Measurements from ENCODE around the gene ZC3H13.

ZC3H13 gene

GRCh38 chr13:45936621-45937020 is 115.9 kb downstream of the ZC3H13 start:
- Mint-ChIP-seq H3K27ac (no peak overlapping the region), H3K4me1 (ENCODE audit: low read depth in 2 of 2) (no peaks in the 10 kb centered on the region), H3K36me3 (ENCODE audit: insufficient read depth) (no peaks in the 10 kb centered on the region), H3K27me3 (peaks cover 39% of the 10 kb centered on the region in 2 donors), H3K4me3 (no peak overlapping the region), H3K9me3 (no peaks in the 10 kb centered on the region)
- ATAC-seq (replicated peaks) (no peak), DNase-seq (no peak)

DNA sequence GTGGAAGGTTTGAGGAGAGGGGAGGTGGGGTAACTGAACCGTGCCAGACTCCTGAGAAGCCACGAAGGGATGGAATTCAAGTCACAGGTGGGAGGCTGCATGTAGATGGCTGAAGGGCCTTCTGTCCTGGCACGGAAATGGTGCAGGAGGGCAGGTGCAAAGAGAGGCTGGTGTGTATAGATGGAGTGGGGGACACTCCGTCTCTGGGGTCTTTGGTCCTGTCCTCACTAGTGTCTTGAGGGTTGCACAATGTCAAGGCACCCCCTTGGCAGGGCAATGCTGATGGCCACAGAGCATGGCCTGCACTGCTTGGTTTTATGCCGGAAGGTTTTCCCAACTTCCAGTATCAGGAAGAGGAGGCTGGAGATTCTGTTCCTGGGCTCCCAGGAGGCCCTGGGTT is 118.3 kb downstream of the ZC3H13 start:
- no peaks in the 10 kb centered on the region for H3K36me3 Mint-ChIP-seq (ENCODE audit: insufficient read depth)
- H3K9me3 Mint-ChIP-seq = no peaks in the 10 kb centered on the region
- DNase-seq (no peak), ATAC-seq (replicated peaks) (no peak)
- H3K4me3 Mint-ChIP-seq = no peak overlapping the region
- no peaks in the 10 kb centered on the region for H3K4me1 Mint-ChIP-seq (ENCODE audit: low read depth in 2 of 2)
- H3K27me3 Mint-ChIP-seq = peaks cover 43 to 44% of the 10 kb centered on the region in 2 donors
- no peak overlapping the region for H3K27ac Mint-ChIP-seq

- DNase-seq = no peak
- Mint-ChIP-seq H3K27ac (no peak overlapping the region), H3K4me1 (ENCODE audit: low read depth in 2 of 2) (no peaks in the 10 kb centered on the region)
Observed at GRCh38 chr13:45933203-45933908, 119.2 kb downstream of the ZC3H13 start.

DNA sequence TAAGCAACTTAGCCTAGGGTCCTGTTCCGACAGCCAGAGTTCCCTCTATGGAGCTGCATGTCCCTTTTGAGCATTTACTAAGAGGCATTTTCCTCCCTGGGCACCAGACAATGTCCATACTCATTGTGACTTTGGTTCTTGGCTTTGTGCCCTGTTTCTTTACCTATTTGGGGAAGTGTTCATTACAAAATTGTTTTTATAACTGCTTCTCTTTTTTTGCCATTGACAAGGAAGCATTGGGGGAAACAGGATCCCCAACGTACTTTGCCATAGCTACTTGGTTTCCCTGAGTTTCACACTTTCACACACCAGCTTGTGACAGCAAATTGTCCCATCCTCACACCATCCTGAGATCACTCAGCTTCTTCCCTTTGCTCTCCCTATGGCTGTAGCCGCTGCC is 119.9 kb downstream of the ZC3H13 start:
- no peak overlapping the region for H3K4me3 Mint-ChIP-seq
- H3K36me3 Mint-ChIP-seq (ENCODE audit: insufficient read depth) = no peaks in the 10 kb centered on the region
- no peaks in the 10 kb centered on the region for H3K4me1 Mint-ChIP-seq (ENCODE audit: low read depth in 2 of 2)
- no peak for ATAC-seq (replicated peaks)
- H3K27ac Mint-ChIP-seq = no peak overlapping the region
- DNase-seq = no peak
- H3K9me3 Mint-ChIP-seq = no peaks in the 10 kb centered on the region
- peaks cover 43 to 48% of the 10 kb centered on the region in 2 donors for H3K27me3 Mint-ChIP-seq

More at GRCh38 chr13:45933203-45933908, 119.2 kb downstream of the ZC3H13 start:
- Mint-ChIP-seq H3K4me3 (no peak overlapping the region), H3K36me3 (ENCODE audit: insufficient read depth) (no peaks in the 10 kb centered on the region), H3K27me3 (peaks cover 43 to 45% of the 10 kb centered on the region in 2 donors), H3K9me3 (no peaks in the 10 kb centered on the region)
- no peak for ATAC-seq (replicated peaks)

GRCh38 chr13:45932172-45932571 is 120.4 kb downstream of the ZC3H13 start:
- H3K4me3 Mint-ChIP-seq = no peak overlapping the region
- no peak overlapping the region for H3K27ac Mint-ChIP-seq
- H3K36me3 Mint-ChIP-seq (ENCODE audit: insufficient read depth) = no peaks in the 10 kb centered on the region
- H3K4me1 Mint-ChIP-seq (ENCODE audit: low read depth in 2 of 2) = no peaks in the 10 kb centered on the region
- H3K27me3 Mint-ChIP-seq = peaks cover 43 to 48% of the 10 kb centered on the region in 2 donors
- ATAC-seq (replicated peaks) = no peak
- no peak for DNase-seq
- H3K9me3 Mint-ChIP-seq = no peaks in the 10 kb centered on the region

GRCh38 chr13:45931211-45931610 is 121.3 kb downstream of the ZC3H13 start:
- peaks cover 43 to 48% of the 10 kb centered on the region in 2 donors for H3K27me3 Mint-ChIP-seq
- no peaks in the 10 kb centered on the region for H3K9me3 Mint-ChIP-seq
- H3K36me3 Mint-ChIP-seq (ENCODE audit: insufficient read depth) = no peaks in the 10 kb centered on the region
- no peak overlapping the region for H3K4me3 Mint-ChIP-seq
- DNase-seq (no peak), ATAC-seq (replicated peaks) (no peak)
- no peak overlapping the region for H3K27ac Mint-ChIP-seq
- no peaks in the 10 kb centered on the region for H3K4me1 Mint-ChIP-seq (ENCODE audit: low read depth in 2 of 2)

- peaks cover 42 to 48% of the 10 kb centered on the region in 2 donors for H3K27me3 Mint-ChIP-seq
- no peak overlapping the region for H3K4me3 Mint-ChIP-seq
- H3K36me3 Mint-ChIP-seq (ENCODE audit: insufficient read depth) = no peaks in the 10 kb centered on the region
- no peak for ATAC-seq (replicated peaks)
- no peaks in the 10 kb centered on the region for H3K4me1 Mint-ChIP-seq (ENCODE audit: low read depth in 2 of 2)
- DNase-seq = no peak
- H3K9me3 Mint-ChIP-seq = no peaks in the 10 kb centered on the region
- H3K27ac Mint-ChIP-seq = no peak overlapping the region
Observed at GRCh38 chr13:45930177-45930576, 122.4 kb downstream of the ZC3H13 start.

GRCh38 chr13:45928843-45929242 is 123.7 kb downstream of the ZC3H13 start:
- DNase-seq = no peak

GRCh38 chr13:45928176-45928575 is 124.4 kb downstream of the ZC3H13 start:
- H3K27me3 Mint-ChIP-seq = peaks cover 28 to 32% of the 10 kb centered on the region in 2 donors
- H3K4me3 Mint-ChIP-seq = no peak overlapping the region
- no peaks in the 10 kb centered on the region for H3K36me3 Mint-ChIP-seq (ENCODE audit: insufficient read depth)
- H3K9me3 Mint-ChIP-seq = no peaks in the 10 kb centered on the region
- DNase-seq (no peak), ATAC-seq (replicated peaks) (no peak)
- no peak overlapping the region for H3K27ac Mint-ChIP-seq
- no peaks in the 10 kb centered on the region for H3K4me1 Mint-ChIP-seq (ENCODE audit: low read depth in 2 of 2)

More at GRCh38 chr13:45928843-45929242, 123.7 kb downstream of the ZC3H13 start:
- Mint-ChIP-seq H3K9me3 (no peaks in the 10 kb centered on the region), H3K27me3 (peaks cover 34 to 39% of the 10 kb centered on the region in 2 donors), H3K4me3 (no peak overlapping the region), H3K36me3 (ENCODE audit: insufficient read depth) (no peaks in the 10 kb centered on the region), H3K27ac (no peak overlapping the region), H3K4me1 (ENCODE audit: low read depth in 2 of 2) (no peaks in the 10 kb centered on the region)
- ATAC-seq (replicated peaks) = no peak

DNA sequence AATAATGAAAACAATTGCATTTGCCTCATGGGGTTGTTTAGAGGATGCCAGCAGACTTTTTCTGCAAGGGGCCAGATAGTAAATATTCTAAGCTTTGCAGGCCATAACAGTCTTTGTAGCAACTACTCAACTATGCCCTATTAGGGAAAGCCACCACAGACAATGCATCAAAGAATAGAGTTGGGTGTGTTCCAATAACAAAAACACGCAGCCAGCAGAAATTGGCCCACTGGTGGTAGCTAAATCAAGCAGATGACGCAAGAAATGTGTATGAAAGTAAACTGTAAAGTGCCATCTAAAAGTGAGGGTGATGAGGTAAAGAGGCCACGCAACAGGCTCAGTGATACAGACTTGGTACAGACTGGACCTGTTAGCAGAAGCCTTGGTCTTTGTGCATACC is 125.8 kb downstream of the ZC3H13 start:
- Mint-ChIP-seq H3K36me3 (ENCODE audit: insufficient read depth) (no peaks in the 10 kb centered on the region), H3K27ac (no peak overlapping the region), H3K4me3 (no peak overlapping the region), H3K9me3 (no peaks in the 10 kb centered on the region), H3K27me3 (peaks cover 16 to 22% of the 10 kb centered on the region in 2 donors), H3K4me1 (ENCODE audit: low read depth in 2 of 2) (no peaks in the 10 kb centered on the region)
- ATAC-seq (replicated peaks) = no peak
- DNase-seq = no peak

GRCh38 chr13:45925151-45925550 is 127.4 kb downstream of the ZC3H13 start:
- no peaks in the 10 kb centered on the region for H3K4me1 Mint-ChIP-seq (ENCODE audit: low read depth in 2 of 2)
- H3K27ac Mint-ChIP-seq = no peak overlapping the region
- ATAC-seq (replicated peaks) (no peak), DNase-seq (no peak)
- no peaks in the 10 kb centered on the region for H3K9me3 Mint-ChIP-seq
- H3K4me3 Mint-ChIP-seq = no peak overlapping the region
- peaks cover 6 to 27% of the 10 kb centered on the region in 2 donors for H3K27me3 Mint-ChIP-seq
- H3K36me3 Mint-ChIP-seq (ENCODE audit: insufficient read depth) = no peaks in the 10 kb centered on the region

DNA sequence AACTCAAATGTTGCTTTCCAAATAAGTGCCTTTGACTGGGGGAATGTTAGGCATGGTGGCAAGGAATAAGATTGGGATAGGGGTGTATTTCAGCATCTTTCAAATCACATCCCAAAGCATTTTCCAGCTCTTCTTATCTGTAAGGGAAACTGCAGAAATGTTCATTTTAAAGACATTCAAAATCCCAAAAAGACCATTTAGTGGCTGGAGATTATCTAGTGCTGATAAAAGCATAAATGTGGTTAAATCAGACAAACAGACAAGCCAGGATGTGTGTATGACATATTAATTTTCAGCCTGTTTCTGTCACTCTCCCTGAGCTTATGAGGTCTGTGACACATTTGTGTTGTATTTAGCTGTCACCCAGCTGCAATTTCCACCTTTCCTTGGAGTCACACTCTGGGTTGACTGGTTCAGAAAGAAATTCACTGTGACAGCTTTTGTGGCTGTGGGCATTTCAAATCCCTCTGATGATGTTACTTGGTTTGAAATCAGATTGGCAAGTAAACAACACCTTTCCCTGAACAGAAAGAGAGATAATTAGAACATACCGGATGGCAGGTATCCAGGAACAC is 131.3 kb downstream of the ZC3H13 start:
- ATAC-seq (replicated peaks) (no peak), DNase-seq (no peak)
- Mint-ChIP-seq H3K9me3 (no peaks in the 10 kb centered on the region), H3K27me3 (peaks cover 8 to 31% of the 10 kb centered on the region in 2 donors), H3K27ac (no peak overlapping the region), H3K36me3 (ENCODE audit: insufficient read depth) (no peaks in the 10 kb centered on the region), H3K4me3 (no peak overlapping the region), H3K4me1 (ENCODE audit: low read depth in 2 of 2) (no peaks in the 10 kb centered on the region)

DNA sequence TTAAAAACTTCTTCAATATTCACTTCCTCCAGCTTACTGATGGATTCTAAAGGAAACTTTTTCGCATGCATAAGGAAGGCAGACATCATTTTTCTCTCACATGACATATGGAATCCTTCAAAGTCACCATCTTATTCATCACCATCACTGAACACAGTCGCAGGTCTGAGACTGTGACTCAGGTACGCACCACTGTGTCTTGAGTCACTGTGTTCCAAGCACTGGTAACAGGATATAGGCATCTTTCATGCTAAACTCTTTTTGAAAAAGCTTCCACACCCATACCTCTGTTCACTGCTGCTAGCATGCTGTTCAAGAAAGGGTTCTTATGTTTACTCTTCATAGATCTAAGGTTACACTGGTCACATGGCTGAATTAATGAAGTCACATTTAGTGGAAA is 133.9 kb downstream of the ZC3H13 start:
- H3K4me1 Mint-ChIP-seq (ENCODE audit: low read depth in 2 of 2) = no peaks in the 10 kb centered on the region
- no peak overlapping the region for H3K27ac Mint-ChIP-seq
- ATAC-seq (replicated peaks) (no peak), DNase-seq (no peak)
- H3K4me3 Mint-ChIP-seq = no peak overlapping the region
- H3K9me3 Mint-ChIP-seq = no peaks in the 10 kb centered on the region
- no peaks in the 10 kb centered on the region for H3K36me3 Mint-ChIP-seq (ENCODE audit: insufficient read depth)
- H3K27me3 Mint-ChIP-seq = peaks cover 8 to 25% of the 10 kb centered on the region in 2 donors

- no peak for ATAC-seq (replicated peaks)
- Mint-ChIP-seq H3K9me3 (no peaks in the 10 kb centered on the region), H3K4me1 (ENCODE audit: low read depth in 2 of 2) (no peaks in the 10 kb centered on the region), H3K4me3 (no peak overlapping the region), H3K36me3 (ENCODE audit: insufficient read depth) (no peaks in the 10 kb centered on the region), H3K27ac (no peak overlapping the region), H3K27me3 (peaks cover 8 to 24% of the 10 kb centered on the region in 2 donors)
- no peak for DNase-seq
Observed at GRCh38 chr13:45917019-45917418, 135.5 kb downstream of the ZC3H13 start.
